Loucy (cell line): ENCODE data around the gene TMED3.

ENCODE experiments used
- EZH2phosphoT487 ChIP-seq: fragments of 200-600 bp; IDR thresholded peaks from 2 replicates; pipeline ENCODE4 v1.6.1; 2018; ENCODE audit warnings: antibody characterized with exemption, mild to moderate bottlenecking, moderate library complexity, borderline replicate concordance
- TF ChIP-seq, protein P1 (sequence below): fragments of 200-600 bp; sonication (generic); conservative IDR thresholded peaks from 2 replicates; pipeline ENCODE4 v1.5.1; 2014; ENCODE audit warnings: mild to moderate bottlenecking, antibody characterized with exemption, low read length

DNA sequence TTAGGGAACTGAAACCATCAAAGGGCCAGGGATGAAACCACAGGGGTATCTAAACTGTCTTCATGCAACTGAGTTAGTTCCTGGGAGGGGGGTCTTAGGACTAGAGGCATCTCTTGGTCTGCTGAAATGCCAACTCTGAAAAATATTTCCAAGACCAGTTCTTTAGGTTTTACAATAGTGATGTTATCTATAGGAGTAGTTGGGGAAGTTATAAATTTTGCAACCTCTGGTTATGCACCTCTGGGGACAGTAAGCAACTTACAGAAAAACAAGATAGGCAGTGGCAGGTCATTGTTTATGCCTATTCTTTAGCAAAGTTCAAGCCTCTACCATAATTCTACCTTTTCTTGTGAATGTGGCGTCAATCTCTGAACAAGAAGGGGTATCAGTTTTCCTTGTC lies 60.7 kb downstream of the TMED3 start:
- TF ChIP-seq, protein P1, sequence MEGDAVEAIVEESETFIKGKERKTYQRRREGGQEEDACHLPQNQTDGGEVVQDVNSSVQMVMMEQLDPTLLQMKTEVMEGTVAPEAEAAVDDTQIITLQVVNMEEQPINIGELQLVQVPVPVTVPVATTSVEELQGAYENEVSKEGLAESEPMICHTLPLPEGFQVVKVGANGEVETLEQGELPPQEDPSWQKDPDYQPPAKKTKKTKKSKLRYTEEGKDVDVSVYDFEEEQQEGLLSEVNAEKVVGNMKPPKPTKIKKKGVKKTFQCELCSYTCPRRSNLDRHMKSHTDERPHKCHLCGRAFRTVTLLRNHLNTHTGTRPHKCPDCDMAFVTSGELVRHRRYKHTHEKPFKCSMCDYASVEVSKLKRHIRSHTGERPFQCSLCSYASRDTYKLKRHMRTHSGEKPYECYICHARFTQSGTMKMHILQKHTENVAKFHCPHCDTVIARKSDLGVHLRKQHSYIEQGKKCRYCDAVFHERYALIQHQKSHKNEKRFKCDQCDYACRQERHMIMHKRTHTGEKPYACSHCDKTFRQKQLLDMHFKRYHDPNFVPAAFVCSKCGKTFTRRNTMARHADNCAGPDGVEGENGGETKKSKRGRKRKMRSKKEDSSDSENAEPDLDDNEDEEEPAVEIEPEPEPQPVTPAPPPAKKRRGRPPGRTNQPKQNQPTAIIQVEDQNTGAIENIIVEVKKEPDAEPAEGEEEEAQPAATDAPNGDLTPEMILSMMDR: no peak
- no peak for TF ChIP-seq EZH2phosphoT487
